NB4 (cell line): ENCODE data around the gene NAV1.

Experiments used
- DNase-seq: peaks from one replicate; pipeline ENCODE4 v3.0.0; 2010; ENCODE audit warnings: low read depth
- H3K4me3 ChIP-seq: one replicate; pipeline ENCODE4 v1.5.1; 2011; ENCODE audit warnings: mild to moderate bottlenecking, low read depth, low read length, moderate library complexity
- CTCF ChIP-seq: IDR thresholded peaks from one replicate; pipeline ENCODE4 v1.5.1; 2012; ENCODE audit warnings: low read depth, low read length
- MAX ChIP-seq: IDR thresholded peaks from 2 replicates; pipeline ENCODE4 v1.6.1; 2011; ENCODE audit warnings: low read depth, low read length
- MYC ChIP-seq: IDR thresholded peaks from 2 replicates; pipeline ENCODE4 v1.6.1; 2011; ENCODE audit warnings: low read depth, low read length
- POLR2A ChIP-seq: IDR thresholded peaks from 2 replicates; pipeline ENCODE4 v1.6.1; 2011; ENCODE audit warnings: mild to moderate bottlenecking; ENCODE audit not compliant: insufficient read length; ENCODE audit errors: extremely low read depth

Gene NAV1

GRCh38 chr1:201535919-201536245 is 3.0 kb upstream of the NAV1 start:
- no peak for DNase-seq
- no peak overlapping the region for H3K4me3 ChIP-seq
- TF ChIP-seq POLR2A (no peak), MAX (no peak), MYC (no peak), CTCF (no peak)

- DNase-seq: no peak
- no peak for TF ChIP-seq POLR2A
- no peak for TF ChIP-seq MYC
- TF ChIP-seq CTCF: no peak
- TF ChIP-seq MAX: no peak
- no peak overlapping the region for H3K4me3 ChIP-seq
Measured at GRCh38 chr1:201536558-201536957, 2.4 kb upstream of the NAV1 start.

GRCh38 chr1:201537028-201537427 is 1.9 kb upstream of the NAV1 start:
- no peak for DNase-seq
- H3K4me3 ChIP-seq: no peak overlapping the region
- TF ChIP-seq MYC (no peak), CTCF (no peak), POLR2A (no peak), MAX (no peak)

- H3K4me3 ChIP-seq: no peak overlapping the region
- DNase-seq: no peak
- no peak for TF ChIP-seq CTCF
- TF ChIP-seq MAX: no peak
Measured at GRCh38 chr1:201537467-201537866, 1.5 kb upstream of the NAV1 start.

GRCh38 chr1:201537891-201538611 is 876 bp upstream of the NAV1 start:
- DNase-seq: no peak
- H3K4me3 ChIP-seq: no peak overlapping the region
- TF ChIP-seq POLR2A (no peak), MAX (no peak), CTCF (no peak), MYC (no peak)
